Ishikawa (cell line): ENCODE data around the gene PPP1R9A.

ENCODE experiments used
- CREB1 ChIP-seq: IDR thresholded peaks from 2 replicates; pipeline ENCODE4 v1.6.1; 2012; ENCODE audit warnings: low read depth
- EGR1 ChIP-seq: IDR thresholded peaks from 2 replicates; pipeline ENCODE4 v1.6.1; 2012
- EP300 ChIP-seq: IDR thresholded peaks from 2 replicates; pipeline ENCODE4 v1.6.1; 2012; ENCODE audit warnings: borderline replicate concordance
- FOXM1 ChIP-seq: IDR thresholded peaks from 2 replicates; pipeline ENCODE4 v1.6.1; 2012; ENCODE audit warnings: low read depth, borderline replicate concordance
- MAX ChIP-seq: IDR thresholded peaks from 2 replicates; pipeline ENCODE4 v1.6.1; 2012
- RAD21 ChIP-seq: IDR thresholded peaks from 2 replicates; pipeline ENCODE4 v1.6.1; 2012; ENCODE audit warnings: low read depth
- REST ChIP-seq: IDR thresholded peaks from 2 replicates; pipeline ENCODE4 v1.6.1; 2012; ENCODE audit warnings: low read depth, mild to moderate bottlenecking
- TAF1 ChIP-seq: IDR thresholded peaks from 2 replicates; pipeline ENCODE4 v1.6.1; 2012; ENCODE audit warnings: low read depth, mild to moderate bottlenecking
- TCF12 ChIP-seq: IDR thresholded peaks from 2 replicates; pipeline ENCODE4 v1.6.1; 2012; ENCODE audit warnings: low read depth
- TEAD4 ChIP-seq: IDR thresholded peaks from 2 replicates; pipeline ENCODE4 v1.6.1; 2012
- YY1 ChIP-seq: IDR thresholded peaks from 2 replicates; pipeline ENCODE4 v1.6.1; 2012; ENCODE audit warnings: low read depth
- ZBTB7A ChIP-seq: IDR thresholded peaks from 2 replicates; pipeline ENCODE4 v1.6.1; 2012; ENCODE audit warnings: low read depth

GRCh38 chr7:95246831-95247370 lies 339.5 kb downstream of the PPP1R9A start:
- TF ChIP-seq ZBTB7A (no peak), EP300 (no peak), REST (no peak), FOXM1 (no peak), TAF1 (no peak), RAD21 (peak; percentile 94), MAX (no peak), EGR1 (no peak), YY1 (no peak), TCF12 (no peak), CREB1 (no peak), TEAD4 (no peak)
